GM20431 (cell line): Measurements from ENCODE around the gene USP44.
"Not testable (repeated sequence)": the region's sequence is repeated elsewhere in the genome, so short reads cannot be mapped to it uniquely, and the experiment has no call there.

ENCODE experiments used
- in situ Hi-C: fragments of 300-500 bp; cut with MseI, MboI; formaldehyde crosslinking; loops from one replicate; pipeline ENCODE4 v1.15.0; 2020; ENCODE audit warnings: low sequenced_read_pairs; ENCODE audit not compliant: unreplicated experiment

The USP44 gene

DNA sequence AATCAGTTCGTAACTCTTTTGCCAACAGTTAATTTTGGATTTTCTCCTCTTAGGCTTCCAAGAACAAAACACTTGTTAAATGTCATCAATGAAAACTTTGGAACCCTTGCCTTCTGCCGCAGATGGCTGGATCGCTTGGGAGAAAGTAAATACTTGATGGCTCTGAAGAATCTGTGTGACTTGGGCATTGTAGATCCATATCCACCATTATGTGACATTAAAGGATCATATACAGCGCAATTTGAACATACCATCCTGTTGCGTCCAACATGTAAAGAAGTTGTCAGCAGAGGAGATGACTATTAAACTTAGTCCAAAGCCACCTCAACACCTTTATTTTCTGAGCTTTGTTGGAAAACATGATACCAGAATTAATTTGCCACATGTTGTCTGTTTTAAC, 37.7 kb downstream of the USP44 start:
- in situ Hi-C loops: no loop called here

DNA sequence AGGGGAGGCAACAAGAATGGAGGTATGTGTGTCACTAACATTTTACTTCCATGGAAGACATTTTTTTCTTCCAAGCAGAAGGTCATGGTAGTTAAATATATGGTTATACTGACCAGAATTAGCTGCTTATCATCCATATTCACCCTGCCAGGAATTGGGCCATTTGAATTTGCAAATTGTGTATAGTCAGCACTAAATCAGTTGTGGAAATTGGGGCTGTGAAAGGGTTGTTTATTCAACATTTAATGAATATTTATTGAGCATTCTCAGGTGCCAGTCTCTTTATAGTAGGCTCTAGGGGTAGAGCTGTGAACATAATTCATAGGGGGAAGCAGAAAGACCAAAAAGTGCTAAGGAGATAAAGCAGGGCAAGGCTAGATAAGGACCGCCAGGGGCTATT, 39.3 kb downstream of the USP44 start:
- in situ Hi-C loops: no loop called here

DNA sequence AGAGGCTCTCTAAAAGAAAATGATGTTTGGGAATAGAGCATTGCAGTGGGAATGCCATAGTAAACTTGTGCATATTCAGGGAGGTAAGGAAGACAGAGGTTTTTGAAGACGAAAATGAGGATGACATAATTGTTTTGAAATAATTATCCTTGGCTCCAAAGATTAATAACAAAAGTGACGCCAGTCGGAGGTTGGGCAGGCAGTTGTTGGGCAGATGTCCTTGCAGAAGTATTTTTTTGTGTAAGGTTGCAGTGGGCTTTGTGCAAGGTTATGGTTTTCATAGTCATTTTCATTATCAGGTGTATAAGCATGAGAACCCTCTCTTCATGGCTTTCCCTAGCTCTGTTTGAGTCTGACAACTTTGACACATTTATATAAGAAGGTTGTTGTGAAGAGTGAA, 42.0 kb downstream of the USP44 start:
- in situ Hi-C loops: no loop called here

DNA sequence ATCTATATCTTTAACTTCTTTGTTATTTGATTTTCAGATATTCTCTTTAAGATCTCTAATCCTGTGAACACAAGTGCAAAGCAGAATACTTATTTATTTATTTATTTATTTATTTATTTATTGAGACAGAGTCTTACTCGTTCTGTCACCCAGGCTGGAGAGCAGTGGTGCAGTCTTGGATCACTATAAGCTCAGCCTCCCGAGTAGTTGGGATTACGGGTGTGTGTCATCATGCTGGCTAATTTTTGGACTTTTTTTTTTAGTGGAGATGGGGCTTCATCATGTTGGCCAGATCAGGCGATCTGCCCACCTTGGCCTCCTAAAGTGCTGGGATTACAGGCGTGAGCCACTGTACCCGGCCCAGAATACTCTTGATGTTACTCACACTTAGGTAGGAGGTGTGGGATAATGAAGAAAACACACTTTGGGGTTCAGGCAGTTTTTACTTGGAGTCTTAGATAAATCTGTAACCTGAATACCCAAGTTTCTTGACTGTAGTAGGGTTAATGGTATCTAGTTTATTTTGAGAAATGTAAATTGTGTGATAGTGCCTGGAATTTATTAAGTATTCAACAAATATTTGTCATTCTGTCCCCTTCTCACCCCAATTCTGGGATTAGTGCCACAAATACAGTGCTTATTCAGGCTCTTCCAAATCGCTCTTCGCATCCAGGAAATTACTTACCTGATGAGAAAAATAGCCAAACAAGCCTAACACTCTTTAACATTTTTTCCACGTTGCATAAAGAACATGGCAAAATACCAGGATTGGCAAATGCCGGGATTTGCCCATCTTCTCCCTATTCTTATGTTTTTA, 44.4 kb downstream of the USP44 start:
- in situ Hi-C loops: no loop called here

DNA sequence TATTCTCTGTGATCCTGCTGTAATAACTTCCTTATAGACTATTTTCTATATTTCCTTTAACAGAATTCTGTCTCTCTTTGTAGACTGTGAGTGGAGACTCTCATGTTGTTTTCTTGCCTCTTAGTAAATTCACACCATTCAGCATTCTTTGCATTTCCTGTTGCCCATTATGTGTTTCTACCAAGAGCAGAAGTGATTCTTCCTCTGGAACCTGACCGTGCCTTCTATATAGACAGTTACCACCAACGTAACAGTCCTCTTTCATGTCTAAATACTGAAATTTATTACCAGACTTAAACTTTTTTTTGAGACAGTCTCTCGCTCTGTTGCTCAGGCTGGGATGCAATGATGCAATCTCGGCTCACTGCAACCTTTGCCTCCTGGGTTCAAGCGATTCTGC, 46.2 kb downstream of the USP44 start:
- in situ Hi-C loops: no loop called here

DNA sequence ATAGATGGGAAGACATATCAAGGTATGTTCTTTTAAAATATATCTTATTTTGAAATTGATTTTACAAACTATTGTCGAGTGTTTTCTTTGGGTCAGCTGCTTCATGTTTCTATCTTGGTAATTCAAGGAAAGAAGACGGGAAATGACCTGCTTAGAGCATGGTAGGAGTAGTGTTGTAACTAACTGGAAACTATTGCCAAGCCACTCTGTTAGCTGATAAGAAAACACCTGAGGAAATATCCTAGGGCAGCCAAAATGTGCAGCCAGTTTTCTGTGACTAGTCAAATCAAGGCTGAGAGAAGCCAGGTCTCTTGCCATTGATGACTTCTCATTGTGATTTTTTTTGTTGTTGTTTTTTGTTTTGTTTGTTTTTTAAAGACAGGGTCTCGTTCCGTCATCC, 47.1 kb downstream of the USP44 start:
- in situ Hi-C loops: no loop called here

DNA sequence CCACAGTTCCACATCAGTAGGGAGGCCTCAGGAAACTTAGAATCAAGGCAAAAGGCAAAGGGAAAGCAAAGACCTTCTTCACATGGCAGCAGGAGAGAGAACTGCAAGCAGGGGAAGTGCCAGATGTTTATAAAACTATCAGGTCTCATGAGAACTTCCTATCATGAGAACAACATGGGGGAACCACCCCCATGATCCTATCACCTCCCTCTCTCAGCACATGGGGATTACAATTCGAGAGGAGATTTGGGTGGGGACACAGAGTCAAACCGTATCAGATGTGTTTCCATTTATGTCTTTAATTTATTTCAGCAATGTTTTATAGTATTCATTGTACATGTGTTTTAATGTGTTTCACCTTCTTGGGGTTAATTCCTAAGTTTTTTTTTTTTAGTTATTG, 51.5 kb downstream of the USP44 start:
- in situ Hi-C loops: no loop called here

DNA sequence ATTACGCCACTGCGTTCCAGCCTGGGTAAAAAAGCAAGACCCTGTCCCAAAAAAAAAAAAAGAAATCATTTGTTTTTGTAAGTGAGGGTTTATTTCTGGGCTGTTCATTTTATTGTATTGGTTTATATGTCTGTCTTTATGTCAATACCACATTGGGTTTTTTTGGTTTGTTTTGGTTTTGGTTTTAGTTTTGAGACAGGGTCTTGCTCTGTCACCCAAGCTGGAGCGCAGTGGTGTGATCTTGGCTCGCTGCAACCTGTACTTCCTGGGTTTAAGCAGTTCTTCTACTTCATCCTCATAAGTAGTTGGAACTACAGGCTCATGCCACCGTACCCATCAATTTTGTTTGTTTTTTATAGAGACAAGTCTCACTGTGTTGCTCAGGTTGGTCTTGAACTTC, 52.3 kb downstream of the USP44 start:
- in situ Hi-C loops: no loop called here

DNA sequence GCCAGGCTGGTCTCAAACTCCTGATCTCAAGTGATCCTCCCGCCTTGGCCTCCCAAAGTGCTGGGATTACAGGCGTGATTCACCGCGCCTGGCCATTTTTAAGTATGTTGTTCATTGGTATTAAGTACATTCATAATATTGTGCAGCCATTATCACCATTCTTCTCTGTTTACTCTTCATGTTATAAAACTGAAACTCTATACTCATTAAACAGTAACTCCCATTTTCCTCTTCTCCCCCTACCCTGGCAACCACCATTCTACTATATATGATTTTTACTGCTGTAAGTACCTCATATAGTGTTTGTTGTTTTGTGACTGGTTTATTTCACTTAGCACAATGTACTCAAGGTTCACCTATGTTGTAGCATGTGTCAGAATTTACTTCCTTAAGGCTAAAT, 54.2 kb downstream of the USP44 start:
- in situ Hi-C loops: no loop called here

DNA sequence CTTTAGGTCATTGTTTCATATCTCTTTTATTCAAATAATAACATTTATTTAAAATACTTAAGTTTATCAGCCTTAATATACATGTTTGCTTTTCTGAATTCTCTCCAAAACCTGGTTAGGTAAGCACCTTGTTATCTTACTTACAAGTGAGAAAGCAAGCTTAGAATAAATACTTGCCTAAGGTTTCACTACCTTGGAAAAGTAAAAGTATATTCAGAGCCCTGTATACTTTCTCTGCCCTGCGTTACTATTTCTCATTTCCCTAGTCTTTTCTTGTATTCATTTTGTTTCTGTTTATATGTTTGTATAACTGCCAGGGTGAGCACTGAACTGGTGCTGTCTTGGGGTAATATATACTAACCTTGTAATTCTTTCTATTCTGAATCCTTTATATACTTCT, 55.8 kb downstream of the USP44 start:
- in situ Hi-C loops: no loop called here

DNA sequence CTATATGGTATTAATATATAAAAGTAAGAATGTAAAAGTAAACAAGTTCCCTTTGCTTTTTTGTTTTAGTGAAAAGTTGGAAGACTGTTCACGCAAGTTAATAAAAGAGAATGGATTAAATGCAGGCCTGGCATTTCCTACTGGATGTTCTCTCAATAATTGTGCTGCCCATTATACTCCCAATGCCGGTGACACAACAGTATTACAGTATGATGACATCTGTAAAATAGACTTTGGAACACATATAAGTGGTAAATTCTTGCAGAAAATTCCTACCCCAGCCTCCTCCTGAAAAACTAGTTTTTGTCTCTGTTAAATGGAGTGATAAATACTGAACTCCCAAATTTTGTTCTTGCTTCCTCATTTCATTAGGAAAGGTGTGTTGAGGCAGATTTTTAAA, 56.4 kb downstream of the USP44 start:
- in situ Hi-C loops: no loop called here

DNA sequence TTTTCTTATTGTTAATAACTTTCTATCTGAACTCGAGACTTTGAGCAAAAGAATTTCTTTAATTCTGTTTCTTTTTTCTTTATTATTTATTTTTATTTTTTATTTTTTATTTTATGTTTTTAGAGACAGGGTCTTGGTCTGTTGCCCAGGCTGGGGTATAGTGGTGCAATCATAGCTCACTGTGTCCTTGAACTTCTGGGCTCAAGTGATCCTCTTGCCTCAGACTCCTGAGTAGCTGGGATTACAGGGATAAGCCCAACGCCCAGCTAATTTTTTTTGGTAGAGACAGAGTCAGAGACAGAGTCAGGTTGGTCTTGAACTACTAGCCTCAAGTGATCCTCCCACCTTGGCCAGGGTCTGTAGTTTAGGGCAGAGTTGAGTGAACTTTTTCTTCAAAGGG, 58.8 kb downstream of the USP44 start:
- in situ Hi-C loops: no loop called here

DNA sequence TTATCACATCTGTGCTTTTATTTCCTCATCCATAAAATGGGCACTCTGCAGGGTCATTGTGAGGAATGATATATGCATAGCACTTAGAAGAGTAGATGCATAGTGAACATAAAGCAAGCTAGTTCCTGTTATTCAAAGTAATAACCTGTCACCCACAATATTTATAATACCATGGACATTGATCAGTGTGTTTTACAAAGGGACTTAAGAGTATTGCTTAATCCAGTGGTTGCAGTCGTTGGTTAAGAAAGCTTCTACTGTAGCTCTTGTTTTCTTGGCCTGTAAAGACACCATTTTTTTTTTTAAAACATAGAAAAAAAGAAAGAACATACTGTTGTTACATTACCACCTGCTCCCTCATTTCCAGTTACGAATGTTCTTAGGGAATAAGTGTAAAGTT, 64.3 kb downstream of the USP44 start:
- in situ Hi-C loops: no loop called here

DNA sequence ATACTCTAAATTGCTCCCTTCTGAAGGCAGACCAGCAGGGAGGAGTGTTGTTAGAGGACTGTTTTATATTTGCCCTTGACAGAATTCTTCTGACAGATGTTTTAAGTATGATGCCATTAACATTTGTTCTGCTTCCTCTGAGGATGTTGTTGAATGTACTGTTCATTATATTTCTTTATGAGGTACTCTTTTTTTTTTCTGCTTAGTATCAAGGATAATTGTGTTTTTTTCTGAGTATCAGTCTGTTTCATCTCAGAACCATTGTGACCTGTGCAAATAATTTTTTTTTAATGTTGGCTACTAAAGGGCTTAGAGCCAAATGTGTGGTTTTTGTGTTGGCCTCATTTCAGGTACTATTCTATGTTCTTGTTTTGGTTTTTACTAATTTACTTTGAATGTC, 66.8 kb downstream of the USP44 start:
- in situ Hi-C loops: no loop called here

DNA sequence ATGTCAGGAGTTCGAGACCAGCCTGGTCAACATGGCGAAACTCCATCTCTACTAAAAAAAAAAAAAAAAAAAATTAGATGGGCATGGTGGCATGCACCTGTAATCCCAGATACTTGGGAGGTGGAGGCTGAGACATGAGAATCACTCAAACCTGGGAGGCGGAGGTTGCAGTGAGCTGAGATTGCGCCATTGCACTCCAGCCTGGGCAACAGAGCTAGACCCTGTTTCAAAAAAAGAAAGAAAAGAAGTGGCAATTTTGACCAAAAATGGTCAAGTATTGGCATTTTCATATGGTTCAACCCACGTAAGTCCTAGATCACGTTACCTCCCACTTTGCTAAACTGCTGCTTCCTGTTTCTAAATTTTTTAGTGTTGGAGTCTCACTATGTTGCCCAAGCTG, 68.7 kb downstream of the USP44 start:
- in situ Hi-C loops: not testable (repeated sequence)

DNA sequence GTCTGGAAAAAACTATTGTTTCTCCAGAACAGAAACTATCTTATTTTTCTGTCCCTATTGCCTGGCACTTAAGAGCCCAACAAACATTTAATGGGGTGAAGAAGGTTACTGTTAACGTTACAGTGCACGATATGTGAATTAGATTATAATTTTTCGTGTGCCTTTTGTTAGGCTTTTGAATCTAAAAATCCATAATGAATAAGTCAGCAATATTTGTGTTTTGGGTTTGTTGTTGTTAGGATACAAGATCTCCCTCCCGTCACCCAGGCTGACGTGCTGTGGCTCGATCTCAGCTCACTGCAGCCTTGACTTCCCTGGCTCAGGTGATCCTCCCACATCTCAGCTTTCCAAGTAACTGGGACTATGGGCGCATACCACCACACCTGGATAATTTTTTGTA, 69.4 kb downstream of the USP44 start:
- in situ Hi-C loops: no loop called here

DNA sequence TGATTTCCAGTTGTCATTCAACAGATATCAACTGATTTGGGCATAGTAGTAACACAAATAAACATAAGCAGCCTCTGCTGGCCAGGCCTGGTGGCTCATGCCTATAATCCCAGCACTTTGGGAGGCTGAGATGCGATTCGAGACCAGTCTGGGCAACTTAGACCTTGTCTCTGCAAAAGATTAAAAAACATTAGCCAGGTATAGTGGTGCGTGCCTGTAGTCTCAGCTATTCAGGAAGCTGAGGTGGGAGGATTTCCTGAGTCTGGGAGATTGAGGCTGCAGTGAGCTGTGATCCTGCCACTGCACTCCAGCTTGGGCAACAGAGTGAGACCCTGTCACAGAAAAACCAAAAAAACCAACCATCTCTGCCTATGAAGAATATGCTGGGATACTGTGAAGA, 70.2 kb downstream of the USP44 start:
- in situ Hi-C loops: no loop called here

DNA sequence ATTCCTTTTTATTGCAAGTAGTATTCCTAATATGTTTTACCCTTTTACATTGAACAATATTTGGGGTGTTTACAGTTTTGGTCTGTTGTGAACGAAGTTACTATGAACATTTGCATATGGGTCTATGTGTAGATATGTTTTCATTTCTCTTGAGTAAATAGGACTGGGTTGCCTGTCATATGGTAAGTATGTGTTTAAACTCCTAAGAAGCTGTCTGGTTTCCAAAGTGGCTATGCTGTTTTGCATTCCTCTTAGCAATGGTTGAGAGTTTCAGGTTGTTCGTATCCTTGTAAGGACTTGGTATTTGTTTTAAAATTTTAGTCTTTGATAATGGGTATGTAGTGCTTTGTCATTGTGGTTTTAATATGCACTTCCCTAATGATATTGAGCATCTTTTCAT, 71.0 kb downstream of the USP44 start:
- in situ Hi-C loops: no loop called here

DNA sequence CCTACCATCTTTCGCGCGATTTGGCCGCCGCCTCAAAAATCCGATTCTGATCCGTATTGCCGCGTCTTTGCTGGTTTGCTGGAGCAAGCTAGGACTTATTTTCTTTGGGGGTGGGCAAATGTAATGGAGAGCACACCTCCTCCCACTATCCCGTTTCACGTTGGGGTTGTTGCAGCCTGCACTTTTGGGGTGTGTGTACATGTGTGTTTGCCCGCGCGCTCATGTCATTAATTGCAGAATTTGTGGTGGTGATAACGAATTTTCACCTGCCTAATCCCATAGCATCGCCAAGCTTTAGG, 76.7 kb downstream of the USP44 start:
- in situ Hi-C loops: no loop called here

DNA sequence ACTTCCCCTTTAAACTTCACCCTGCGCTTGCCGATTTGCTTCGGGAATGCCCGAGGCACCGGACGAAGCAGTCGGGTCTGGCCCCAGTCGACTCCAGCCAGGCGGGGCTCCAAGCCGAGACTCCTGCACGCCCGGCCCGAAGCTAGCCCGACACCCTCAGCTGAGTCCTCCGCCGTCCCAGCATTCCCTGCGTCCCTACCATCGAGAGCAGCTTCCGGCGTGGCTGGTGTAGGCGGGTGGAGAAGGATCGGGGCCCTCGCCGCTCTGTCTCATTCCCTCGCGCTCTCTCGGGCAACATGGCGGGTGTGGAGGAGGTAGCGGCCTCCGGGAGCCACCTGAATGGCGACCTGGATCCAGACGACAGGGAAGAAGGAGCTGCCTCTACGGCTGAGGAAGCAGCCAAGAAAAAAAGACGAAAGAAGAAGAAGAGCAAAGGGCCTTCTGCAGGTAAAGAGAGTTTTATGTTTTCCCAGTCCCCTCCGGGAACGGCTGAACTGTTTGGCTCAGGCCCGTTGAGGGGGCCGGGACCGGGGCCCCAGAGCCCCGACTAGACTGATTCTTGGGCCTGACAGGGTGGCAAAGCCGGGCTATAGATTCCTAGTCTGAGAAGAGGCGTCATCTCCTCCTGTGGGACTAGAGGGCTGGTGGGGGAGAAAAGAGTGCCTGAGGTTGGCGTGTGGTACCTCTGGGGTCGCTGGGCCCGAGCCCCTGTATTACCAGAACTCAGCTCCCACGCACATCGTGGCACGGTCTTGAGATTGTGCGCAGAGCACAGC, 77.2 kb downstream of the USP44 start, which contains the start of gene METAP2:
TSS of gene METAP2 (plus strand) at position 269 of the 776 bp plus-strand sequence. CDS start at position 297, 28 bp downstream.
- in situ Hi-C loops: no loop called here

DNA sequence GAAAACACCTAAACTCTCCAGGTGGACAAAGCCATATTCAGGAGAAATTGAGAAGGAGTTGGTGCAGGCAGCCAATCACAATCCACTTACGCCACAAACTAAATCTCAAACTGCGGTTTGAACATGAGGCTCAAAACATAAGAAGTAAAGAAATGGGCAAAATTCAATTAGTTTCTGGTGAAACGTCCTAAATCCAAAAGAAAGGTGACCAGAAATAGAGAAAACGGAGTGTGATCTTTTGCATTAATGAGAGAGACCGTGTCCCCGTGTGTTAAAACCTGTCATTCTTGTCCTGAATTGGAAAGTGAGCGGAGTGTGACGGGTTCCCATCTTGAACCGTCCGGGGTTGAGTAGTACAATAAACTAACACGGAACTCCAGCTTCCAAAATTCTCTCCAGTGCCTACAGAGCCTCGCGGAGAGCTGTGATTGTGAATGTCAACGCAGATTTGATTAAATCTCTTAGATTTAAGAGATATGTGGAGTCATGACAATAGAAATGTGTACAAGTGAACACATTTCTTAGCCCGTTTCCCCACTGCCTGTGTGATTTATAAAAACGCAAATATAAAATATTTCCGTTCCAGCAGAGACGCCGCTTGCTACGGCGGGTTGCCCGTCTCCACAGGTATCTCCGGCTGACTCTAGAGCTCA, 77.9 kb downstream of the USP44 start:
- in situ Hi-C loops: no loop called here
